ENCODE measurements around the gene TAF1B. TPM values are rescaled to one million over a fixed set of nuclear protein-coding genes. Genes with fewer than 3 reads are reported as not detected.

TAF1B gene
- total RNA-seq, 1 experiment from 2014 or later = 29.9 TPM

DNA sequence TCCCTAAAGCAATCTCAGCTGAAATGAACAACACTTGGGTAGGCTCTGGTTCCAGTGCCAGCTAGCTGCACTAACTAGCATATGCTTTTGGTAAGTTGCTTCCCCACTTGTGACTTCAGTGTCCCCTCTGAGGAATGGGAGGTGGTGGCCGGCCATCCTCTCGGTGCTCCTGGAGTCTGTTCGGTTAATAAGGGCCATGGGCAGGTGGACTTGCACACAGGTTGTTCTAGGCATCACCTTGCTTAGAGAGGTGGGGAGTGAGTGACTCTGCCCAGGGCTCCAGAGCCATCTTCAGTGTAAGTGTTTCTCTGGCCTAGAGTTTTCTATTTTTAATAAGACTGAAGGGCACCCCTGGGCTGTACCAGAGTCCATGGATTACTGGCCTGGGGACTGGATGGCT, 18.8 kb upstream of the TAF1B start:
- no peak overlapping the region for H2AK5ac ChIP-seq (ENCODE audit: insufficient read length, low read length)
- H2BK5ac ChIP-seq (ENCODE audit: insufficient read length, low read length) = no peak overlapping the region
- no peaks in the 10 kb centered on the region for H4K20me1 ChIP-seq (ENCODE audit: control insufficient read depth, insufficient read depth, insufficient read length)
- H3K4ac ChIP-seq (ENCODE audit: low read depth, low read length) = no peak overlapping the region
- H3K27ac Mint-ChIP-seq = no peak overlapping the region
- no peak overlapping the region for H3K14ac ChIP-seq (ENCODE audit: insufficient read depth, low read length)
- H3K27me3 ChIP-seq (ENCODE audit: insufficient read depth, low read length) = no peaks in the 10 kb centered on the region
- H3K4me1 ChIP-seq (ENCODE audit: insufficient read depth, low read length) = no peaks in the 10 kb centered on the region
- no peak overlapping the region for H3K4me2 ChIP-seq (ENCODE audit: insufficient read depth, insufficient read length, low read length)
- no peak overlapping the region for H3T11ph ChIP-seq (ENCODE audit: low read length)
- TF ChIP-seq, protein P1, sequence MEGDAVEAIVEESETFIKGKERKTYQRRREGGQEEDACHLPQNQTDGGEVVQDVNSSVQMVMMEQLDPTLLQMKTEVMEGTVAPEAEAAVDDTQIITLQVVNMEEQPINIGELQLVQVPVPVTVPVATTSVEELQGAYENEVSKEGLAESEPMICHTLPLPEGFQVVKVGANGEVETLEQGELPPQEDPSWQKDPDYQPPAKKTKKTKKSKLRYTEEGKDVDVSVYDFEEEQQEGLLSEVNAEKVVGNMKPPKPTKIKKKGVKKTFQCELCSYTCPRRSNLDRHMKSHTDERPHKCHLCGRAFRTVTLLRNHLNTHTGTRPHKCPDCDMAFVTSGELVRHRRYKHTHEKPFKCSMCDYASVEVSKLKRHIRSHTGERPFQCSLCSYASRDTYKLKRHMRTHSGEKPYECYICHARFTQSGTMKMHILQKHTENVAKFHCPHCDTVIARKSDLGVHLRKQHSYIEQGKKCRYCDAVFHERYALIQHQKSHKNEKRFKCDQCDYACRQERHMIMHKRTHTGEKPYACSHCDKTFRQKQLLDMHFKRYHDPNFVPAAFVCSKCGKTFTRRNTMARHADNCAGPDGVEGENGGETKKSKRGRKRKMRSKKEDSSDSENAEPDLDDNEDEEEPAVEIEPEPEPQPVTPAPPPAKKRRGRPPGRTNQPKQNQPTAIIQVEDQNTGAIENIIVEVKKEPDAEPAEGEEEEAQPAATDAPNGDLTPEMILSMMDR (conservative IDR thresholded peaks at IDR 0.05) = no peak
- H3K9me3 ChIP-seq (ENCODE audit: control insufficient read depth, low read depth, low read length) = no peaks in the 10 kb centered on the region
- no peak overlapping the region for H3K18ac ChIP-seq (ENCODE audit: insufficient read length, low read depth, low read length)
- no peaks in the 10 kb centered on the region for H3K9me3 Mint-ChIP-seq
- no peak overlapping the region for H4K5ac ChIP-seq (ENCODE audit: insufficient read length, low read depth, low read length)
- H3K36me3 Mint-ChIP-seq (ENCODE audit: insufficient read depth in 1 of 3, low read depth in 3 of 3) = no peaks in the 10 kb centered on the region
- no peak overlapping the region for H3K27ac ChIP-seq (ENCODE audit: insufficient read length, low read depth, low read length)
- no peak overlapping the region for H3K4me3 Mint-ChIP-seq
- no peak overlapping the region for H4K91ac ChIP-seq (ENCODE audit: insufficient read length, low read depth, low read length)
- no peak overlapping the region for H2BK20ac ChIP-seq (ENCODE audit: low read depth, low read length, poor library complexity, severe bottlenecking)
- no peak overlapping the region for H2BK12ac ChIP-seq (ENCODE audit: insufficient read length, low read depth, low read length)
- DNase-seq = no peak
- no CpG with 5 or more reads among the region's 3 CpGs for WGBS (ENCODE audit: extremely low coverage, insufficient read length, low lambda C conversion rate)
- H2AFZ ChIP-seq (ENCODE audit: low read length) = no peak overlapping the region
- H3K79me1 ChIP-seq (ENCODE audit: insufficient read depth, low read depth, low read length, poor library complexity, severe bottlenecking) = no peaks in the 10 kb centered on the region
- H3K9ac ChIP-seq (ENCODE audit: extremely low read depth, insufficient read length, low read length) = no peak overlapping the region
- H3K27me3 Mint-ChIP-seq (ENCODE audit: low read depth) = no peaks in the 10 kb centered on the region; the same call in 1 of the 2 replicates
- no peaks in the 10 kb centered on the region for H3K23me2 ChIP-seq (ENCODE audit: insufficient read length, low read depth, low read length, poor library complexity, severe bottlenecking)
- H3K4me1 Mint-ChIP-seq = peaks cover 18 to 25% of the 10 kb centered on the region in 2 experiments
- no peak overlapping the region for H2BK15ac ChIP-seq (ENCODE audit: low read depth, low read length)
- no peaks in the 10 kb centered on the region for H3K79me2 ChIP-seq (ENCODE audit: insufficient read depth, low read length)
- no peak overlapping the region for H4K8ac ChIP-seq (replicated peaks; ENCODE audit: insufficient read length, low read depth, low read length)
- H2BK120ac ChIP-seq (ENCODE audit: low read depth, low read length, poor library complexity, severe bottlenecking) = no peak overlapping the region
- no peak overlapping the region for H3K56ac ChIP-seq (ENCODE audit: insufficient read length, low read depth, low read length)
- H3K23ac ChIP-seq (ENCODE audit: insufficient read length, low read depth, low read length) = no peak overlapping the region
